IMR-90 (cell line): Measurements from ENCODE around the gene JADE2. TPM values are rescaled to one million over a fixed set of nuclear protein-coding genes. Genes with fewer than 3 reads are reported as not detected.

Source experiments
- ATAC-seq: fragments of 200-7000 bp; cut with Tn5 transposase; 2 replicates; pipeline ENCODE4 v1.9.1; 2020; ENCODE audit warnings: low read depth, mild to moderate bottlenecking, moderate library complexity
- BruUV-seq: library from RNA; stranded (reverse); fragments of 400-500 nt; replicated peaks from 2 replicates; lab custom pipeline; 2021; lab: Mats Ljungman, UMichigan
- CTCF ChIA-PET: fragments of 300-600 bp; formaldehyde crosslinking; extraction: SDS; loops from one replicate; lab custom pipeline; 2021; ENCODE audit warnings: antibody characterized with exemption; lab: Yijun Ruan, JAX
- POLR2A ChIA-PET: fragments of 300-600 bp; sonication (Branson Sonifier 250); formaldehyde crosslinking; loops from one replicate; lab custom pipeline; 2022; ENCODE audit warnings: antibody characterized with exemption; ENCODE audit not compliant: unreplicated experiment; lab: Charles Lee
- DNase-seq: peaks from one replicate; pipeline ENCODE4 v3.0.0; 2013
- H2AFZ ChIP-seq: replicated peaks from 2 replicates; pipeline ENCODE3; 2013; ENCODE audit warnings: low read length, mild to moderate bottlenecking; ENCODE audit not compliant: poor library complexity
- H2AK5ac ChIP-seq: 2 replicates; pipeline ENCODE4 v1.6.1; 2013; ENCODE audit warnings: low read depth, low read length, inconsistent platforms
- H2AK9ac ChIP-seq: replicated peaks from 2 replicates; pipeline ENCODE3; 2013; ENCODE audit warnings: mild to moderate bottlenecking, low read depth, low read length, moderate library complexity; ENCODE audit not compliant: poor library complexity
- H2BK120ac ChIP-seq: 2 replicates; pipeline ENCODE4 v1.6.1; 2013; ENCODE audit warnings: low read depth, low read length, inconsistent platforms
- H2BK15ac ChIP-seq: 3 replicates; pipeline ENCODE4 v1.6.1; 2013; ENCODE audit warnings: low read depth, low read length, inconsistent platforms
- H2BK20ac ChIP-seq: 2 replicates; pipeline ENCODE4 v1.6.1; 2013; ENCODE audit warnings: low read depth, mild to moderate bottlenecking, inconsistent platforms, low read length, moderate library complexity
- H2BK5ac ChIP-seq: 2 replicates; pipeline ENCODE4 v1.6.1; 2013; ENCODE audit warnings: mild to moderate bottlenecking, low read depth, low read length, inconsistent platforms; ENCODE audit not compliant: poor library complexity, severe bottlenecking
- H3K14ac ChIP-seq: replicated peaks from 2 replicates; pipeline ENCODE4 v1.6.1; 2013; ENCODE audit warnings: low read depth, low read length, inconsistent platforms
- H3K18ac ChIP-seq: 2 replicates; pipeline ENCODE4 v1.6.1; 2013; ENCODE audit warnings: low read depth, low read length, control low read depth
- H3K23ac ChIP-seq: 2 replicates; pipeline ENCODE4 v1.6.1; 2013; ENCODE audit warnings: low read depth, low read length, inconsistent platforms
- H3K27ac ChIP-seq: 2 replicates; pipeline ENCODE4 v1.5.1; 2013; ENCODE audit warnings: mild to moderate bottlenecking, control low read depth, low read length; ENCODE audit not compliant: insufficient read depth
- H3K27me3 ChIP-seq: 2 replicates; pipeline ENCODE4 v1.6.1; 2013; ENCODE audit warnings: low read length; ENCODE audit not compliant: control insufficient read depth, insufficient read depth
- H3K36me3 ChIP-seq: 2 replicates; pipeline ENCODE4 v1.6.1; 2013; ENCODE audit warnings: low read length, mixed read lengths; ENCODE audit not compliant: control insufficient read depth, insufficient read depth
- H3K4ac ChIP-seq: 2 replicates; pipeline ENCODE4 v1.6.1; 2013; ENCODE audit warnings: low read depth, low read length, inconsistent platforms
- H3K4me1 ChIP-seq: 2 replicates; pipeline ENCODE4 v1.6.1; 2013; ENCODE audit warnings: low read length, mixed read lengths; ENCODE audit not compliant: control insufficient read depth, insufficient read depth
- H3K4me2 ChIP-seq: 2 replicates; pipeline ENCODE4 v1.6.1; 2013; ENCODE audit warnings: low read depth, mild to moderate bottlenecking, control low read depth, low read length, moderate library complexity
- H3K4me3 ChIP-seq: 2 replicates; pipeline ENCODE4 v1.5.1; 2013; ENCODE audit warnings: low read depth, mild to moderate bottlenecking, control low read depth, low read length, moderate library complexity; ENCODE audit not compliant: insufficient read depth
- H3K56ac ChIP-seq: 2 replicates; pipeline ENCODE4 v1.6.1; 2013; ENCODE audit warnings: low read length, inconsistent platforms; ENCODE audit not compliant: insufficient read depth; ENCODE audit errors: extremely low read depth
- H3K79me1 ChIP-seq, 2 experiments: 2 replicates each; pipeline ENCODE4 v1.6.1; 2013; ENCODE audit warnings: low read length in 2 of 2, inconsistent platforms in 1 of 2, low read depth in 1 of 2
- H3K9ac ChIP-seq: 2 replicates; pipeline ENCODE4 v1.6.1; 2013; ENCODE audit warnings: low read depth, low read length, control low read depth
- H3K9me1 ChIP-seq: 2 replicates; pipeline ENCODE4 v1.6.1; 2013; ENCODE audit warnings: low read length, inconsistent platforms; ENCODE audit not compliant: insufficient read depth
- H3K9me3 ChIP-seq: 2 replicates; pipeline ENCODE4 v1.6.1; 2013; ENCODE audit warnings: low read length; ENCODE audit not compliant: control insufficient read depth, insufficient read depth
- H4K20me1 ChIP-seq: 2 replicates; pipeline ENCODE4 v1.6.1; 2013; ENCODE audit warnings: low read length, inconsistent platforms; ENCODE audit not compliant: insufficient read depth
- H4K5ac ChIP-seq: 2 replicates; pipeline ENCODE4 v1.6.1; 2013; ENCODE audit warnings: mild to moderate bottlenecking, low read depth, low read length, control low read depth
- H4K8ac ChIP-seq, 2 experiments: 2 replicates each; pipeline ENCODE4 v1.6.1; 2013; ENCODE audit warnings: low read depth in 2 of 2, low read length in 2 of 2, control low read depth in 1 of 2, inconsistent platforms in 1 of 2
- H4K91ac ChIP-seq: 2 replicates; pipeline ENCODE4 v1.6.1; 2013; ENCODE audit warnings: low read depth, low read length, inconsistent platforms; ENCODE audit not compliant: insufficient read depth
- BHLHE40 ChIP-seq: fragments of 150-350 bp; IDR thresholded peaks from 2 replicates; pipeline ENCODE4 v1.6.1; 2016; ENCODE audit warnings: mild to moderate bottlenecking, low read depth, low read length
- CEBPB ChIP-seq: IDR thresholded peaks from 2 replicates; pipeline ENCODE4 v1.6.1; 2012; ENCODE audit warnings: low read depth, low read length, improper control_type of control experiment
- CHD1 ChIP-seq: IDR thresholded peaks from 2 replicates; pipeline ENCODE4 v1.6.1; 2012; ENCODE audit warnings: low read depth, low read length, improper control_type of control experiment
- CTCF ChIP-seq: conservative IDR thresholded peaks from 2 replicates; pipeline ENCODE4 v1.5.1; 2012; ENCODE audit warnings: mild to moderate bottlenecking, low read depth, low read length, improper control_type of control experiment
- FOS ChIP-seq: fragments of 150-350 bp; IDR thresholded peaks from 2 replicates; pipeline ENCODE4 v1.6.1; 2016; ENCODE audit warnings: low read depth, low read length
- MAFK ChIP-seq: IDR thresholded peaks from 2 replicates; pipeline ENCODE4 v1.6.1; 2012; ENCODE audit warnings: low read depth, low read length, improper control_type of control experiment
- NFE2L2 ChIP-seq: fragments of 150-350 bp; IDR thresholded peaks from 2 replicates; pipeline ENCODE4 v1.6.1; 2016; ENCODE audit warnings: low read depth, mild to moderate bottlenecking, low read length
- POLR2A ChIP-seq: IDR thresholded peaks from 2 replicates; pipeline ENCODE4 v1.6.1; 2012; ENCODE audit warnings: mild to moderate bottlenecking, low read depth, low read length
- RCOR1 ChIP-seq: IDR thresholded peaks from 2 replicates; pipeline ENCODE4 v1.6.1; 2012; ENCODE audit warnings: mild to moderate bottlenecking, low read length, improper control_type of control experiment; ENCODE audit not compliant: insufficient replicate concordance
- RFX5 ChIP-seq: IDR thresholded peaks from 2 replicates; pipeline ENCODE4 v1.8.0; 2012; ENCODE audit warnings: low read depth, mild to moderate bottlenecking, low read length, moderate library complexity
- SMC3 ChIP-seq: fragments of 150-350 bp; IDR thresholded peaks from 2 replicates; pipeline ENCODE4 v1.6.1; 2016; ENCODE audit warnings: low read depth, mild to moderate bottlenecking, antibody characterized with exemption, low read length, moderate library complexity
- WGBS, 2 experiments: methylation state at CpG; one replicate each; pipeline versions ENCODE4 v1.1.5 to v1.1.7; 2013; ENCODE audit warnings: missing lambda C conversion rate in 2 of 2; ENCODE audit not compliant: insufficient read length in 1 of 2; ENCODE audit errors: extremely low coverage in 2 of 2; 5-methylcytosine and 5-hydroxymethylcytosine counted together
- dilution Hi-C: fragments of 300-500 bp; cut with HindIII; formaldehyde crosslinking; loops from one replicate; pipeline ENCODE4 v1.14.3; 2018; ENCODE audit warnings: low sequenced_read_pairs; ENCODE audit not compliant: unreplicated experiment
- in situ Hi-C: fragments of 300-500 bp; cut with MboI; formaldehyde crosslinking; loops from 3 replicates; pipeline ENCODE4 v1.14.3; 2019; ENCODE audit warnings: low sequenced_read_pairs, inconsistent platforms, mixed read lengths
- intact Hi-C: fragments of 100-400 bp; cut with micrococcal nuclease; formaldehyde crosslinking; loops from 2 replicates; pipeline ENCODE4 v1.10.0; 2022
- polyA plus RNA-seq, 3 experiments: library from polyadenylated mRNA; depleted of rRNA; stranded (reverse); fragments of >200 nt; gene quantifications; 2 replicates each; pipeline ENCODE4 v1.2.3, GENCODE V29; 2012; ENCODE audit warnings: low replicate concordance in 1 of 3
- total RNA-seq: library from RNA; depleted of rRNA; stranded (reverse); fragments of >200 nt; gene quantifications from 2 replicates; pipeline ENCODE4 v1.2.3, GENCODE V29; 2012
- TF ChIP-seq, protein P1 (sequence below): fragments of 150-350 bp; IDR thresholded peaks from 2 replicates; pipeline ENCODE4 v1.6.1; 2017; ENCODE audit warnings: mild to moderate bottlenecking, antibody characterized with exemption, low read length, low read depth
- TF ChIP-seq, protein P2 (sequence below): fragments of 150-350 bp; IDR thresholded peaks from 2 replicates; pipeline ENCODE4 v1.6.1; 2016; ENCODE audit warnings: low read depth, mild to moderate bottlenecking, low read length, moderate library complexity, borderline replicate concordance

The JADE2 gene
- total and polyA plus RNA-seq, 2 of the 4 experiments (the other 2 are of a cell fraction) = 13.3 to 14.9 TPM

DNA sequence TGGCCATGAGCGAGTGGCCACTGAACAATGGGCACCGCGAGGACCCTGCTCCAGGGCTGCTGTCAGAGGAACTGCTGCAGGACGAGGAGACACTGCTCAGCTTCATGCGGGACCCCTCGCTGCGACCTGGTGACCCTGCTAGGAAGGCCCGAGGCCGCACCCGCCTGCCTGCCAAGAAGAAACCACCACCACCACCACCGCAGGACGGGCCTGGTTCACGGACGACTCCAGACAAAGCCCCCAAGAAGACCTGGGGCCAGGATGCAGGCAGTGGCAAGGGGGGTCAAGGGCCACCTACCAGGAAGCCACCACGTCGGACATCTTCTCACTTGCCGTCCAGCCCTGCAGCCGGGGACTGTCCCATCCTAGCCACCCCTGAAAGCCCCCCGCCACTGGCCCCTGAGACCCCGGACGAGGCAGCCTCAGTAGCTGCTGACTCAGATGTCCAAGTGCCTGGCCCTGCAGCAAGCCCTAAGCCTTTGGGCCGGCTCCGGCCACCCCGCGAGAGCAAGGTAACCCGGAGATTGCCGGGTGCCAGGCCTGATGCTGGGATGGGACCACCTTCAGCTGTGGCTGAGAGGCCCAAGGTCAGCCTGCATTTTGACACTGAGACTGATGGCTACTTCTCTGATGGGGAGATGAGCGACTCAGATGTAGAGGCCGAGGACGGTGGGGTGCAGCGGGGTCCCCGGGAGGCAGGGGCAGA lies 53.3 kb downstream of the JADE2 start (continued):
- TF ChIP-seq SMC3 = no peak

DNA sequence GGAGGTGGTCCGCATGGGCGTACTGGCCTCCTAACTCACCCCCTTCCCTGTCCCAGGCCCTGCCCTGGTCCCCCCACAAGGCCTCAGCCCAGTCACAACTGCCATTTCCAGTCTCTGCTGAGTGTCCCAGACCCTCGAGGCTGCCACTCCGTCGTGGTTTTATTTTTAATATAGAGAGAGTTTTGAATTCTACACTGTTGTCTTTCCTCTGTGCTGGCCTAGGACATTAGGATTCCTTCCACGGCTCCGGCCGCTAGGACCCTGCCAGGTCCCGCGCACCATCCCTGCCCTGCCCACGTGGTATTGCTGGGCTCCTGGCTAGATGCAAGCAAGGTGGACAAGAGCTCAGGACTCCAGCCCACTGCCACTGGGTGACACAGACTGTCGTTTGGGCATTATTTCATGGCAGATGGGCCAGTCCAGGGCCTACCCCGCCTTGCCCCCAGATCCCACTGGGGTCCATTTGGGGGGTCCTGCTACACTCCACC lies 53.9 kb downstream of the JADE2 start:
- Histone ChIP-seq H2AK5ac (no peak overlapping the region), H3K27me3 (no peaks in the 10 kb centered on the region), H2AK9ac (no peak overlapping the region), H2BK120ac (no peak overlapping the region), H3K4me2 (no peak overlapping the region), H3K14ac (no peak overlapping the region), H3K9me1 (peaks cover 13% of the 10 kb centered on the region), H3K79me1 (peaks cover 0 to 15% of the 10 kb centered on the region in 2 experiments; a peak in 1 of 4 replicates), H2BK20ac (no peak overlapping the region), H3K4me1 (peaks cover 8% of the 10 kb centered on the region), H3K36me3 (peaks cover 49% of the 10 kb centered on the region), H2BK5ac (no peak overlapping the region), H3K27ac (no peak overlapping the region), H3K9ac (no peak overlapping the region), H3K4ac (no peak overlapping the region), H3K18ac (no peak overlapping the region), H4K5ac (no peak overlapping the region), H3K56ac (no peak overlapping the region), H3K23ac (no peak overlapping the region), H4K91ac (no peak overlapping the region), H4K20me1 (no peaks in the 10 kb centered on the region; the same call in 1 of the 2 replicates), H3K9me3 (no peaks in the 10 kb centered on the region), H2BK15ac (no peak overlapping the region), H2AFZ (no peak overlapping the region), H3K4me3 (no peak overlapping the region), H4K8ac (no peak overlapping the region)
- CTCF ChIA-PET = no interaction called here
- BruUV-seq = no TSS peak
- intact Hi-C loops (no loop called here), in situ Hi-C loops (no loop called here), dilution Hi-C loops (no loop called here)
- ATAC-seq = no peak
- POLR2A ChIA-PET = no interaction called here
- no peak for DNase-seq
- whole genome bisulfite sequencing, 2 experiments = 76% methylated on average over 6 of the region's 13 CpGs; no CpG with 5 or more reads in 1 of the 2 experiments
- TF ChIP-seq, protein P1, sequence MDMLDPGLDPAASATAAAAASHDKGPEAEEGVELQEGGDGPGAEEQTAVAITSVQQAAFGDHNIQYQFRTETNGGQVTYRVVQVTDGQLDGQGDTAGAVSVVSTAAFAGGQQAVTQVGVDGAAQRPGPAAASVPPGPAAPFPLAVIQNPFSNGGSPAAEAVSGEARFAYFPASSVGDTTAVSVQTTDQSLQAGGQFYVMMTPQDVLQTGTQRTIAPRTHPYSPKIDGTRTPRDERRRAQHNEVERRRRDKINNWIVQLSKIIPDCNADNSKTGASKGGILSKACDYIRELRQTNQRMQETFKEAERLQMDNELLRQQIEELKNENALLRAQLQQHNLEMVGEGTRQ = no peak
- TF ChIP-seq, protein P2, sequence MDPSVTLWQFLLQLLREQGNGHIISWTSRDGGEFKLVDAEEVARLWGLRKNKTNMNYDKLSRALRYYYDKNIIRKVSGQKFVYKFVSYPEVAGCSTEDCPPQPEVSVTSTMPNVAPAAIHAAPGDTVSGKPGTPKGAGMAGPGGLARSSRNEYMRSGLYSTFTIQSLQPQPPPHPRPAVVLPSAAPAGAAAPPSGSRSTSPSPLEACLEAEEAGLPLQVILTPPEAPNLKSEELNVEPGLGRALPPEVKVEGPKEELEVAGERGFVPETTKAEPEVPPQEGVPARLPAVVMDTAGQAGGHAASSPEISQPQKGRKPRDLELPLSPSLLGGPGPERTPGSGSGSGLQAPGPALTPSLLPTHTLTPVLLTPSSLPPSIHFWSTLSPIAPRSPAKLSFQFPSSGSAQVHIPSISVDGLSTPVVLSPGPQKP = no peak
- no peak for TF ChIP-seq CTCF
- no peak for TF ChIP-seq POLR2A
- no peak for TF ChIP-seq RCOR1
- no peak for TF ChIP-seq CHD1
- no peak for TF ChIP-seq RFX5
- TF ChIP-seq NFE2L2 = no peak
- no peak for TF ChIP-seq FOS
- no peak for TF ChIP-seq CEBPB
- no peak for TF ChIP-seq MAFK
- TF ChIP-seq BHLHE40 = no peak
